Measurements from ENCODE around the gene MEIS2.

- no peak for TF ChIP-seq CTCF (conservative IDR thresholded peaks at IDR 0.05; ENCODE audit: low read depth, low read length)
- TF ChIP-seq EZH2 (IDR thresholded peaks at IDR 0.05; ENCODE audit: borderline replicate concordance, low read depth, low read length, poor library complexity, severe bottlenecking): no peak
Measured at GRCh38 chr15:36905908-36906307, 194.4 kb downstream of the MEIS2 start.

Data from A673 (cell line).